ENCODE data around the gene UNC50. TPM values are rescaled to one million over a fixed set of nuclear protein-coding genes. Genes with fewer than 3 reads are reported as not detected.

UNC50 gene
- total RNA-seq, 2 experiments from 2014 or later, result 32.7 to 32.8 TPM

DNA sequence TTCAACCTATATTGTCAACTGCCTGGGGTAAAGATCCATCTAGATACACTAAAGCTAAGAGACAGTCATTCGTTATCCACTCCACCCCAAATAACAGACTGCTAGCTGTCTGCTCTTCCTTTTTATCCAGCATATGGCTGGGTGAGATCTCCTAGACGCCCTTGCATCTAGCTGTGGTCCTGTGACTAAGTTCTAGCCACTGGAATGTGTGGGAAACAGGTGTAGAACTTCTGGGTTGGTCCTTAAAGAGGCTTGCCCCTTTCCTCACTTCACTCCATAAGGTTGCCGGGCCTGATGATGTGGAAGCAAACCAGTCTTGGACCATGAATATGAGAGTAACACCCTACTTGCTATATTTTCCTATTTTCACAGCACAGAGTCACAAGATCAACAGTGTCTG is 3.3 kb upstream of the UNC50 start:
- Mint-ChIP-seq H3K27ac (no peak overlapping the region), H3K4me3 (no peak overlapping the region)
- POLR2A ChIA-PET, result interaction anchor here (0.7 to 1.0 kb wide), 3 partner anchors 9 to 25 kb away, joined by 3 to 4 read pairs (median 3); no protein-coding TSS in a partner anchor

DNA sequence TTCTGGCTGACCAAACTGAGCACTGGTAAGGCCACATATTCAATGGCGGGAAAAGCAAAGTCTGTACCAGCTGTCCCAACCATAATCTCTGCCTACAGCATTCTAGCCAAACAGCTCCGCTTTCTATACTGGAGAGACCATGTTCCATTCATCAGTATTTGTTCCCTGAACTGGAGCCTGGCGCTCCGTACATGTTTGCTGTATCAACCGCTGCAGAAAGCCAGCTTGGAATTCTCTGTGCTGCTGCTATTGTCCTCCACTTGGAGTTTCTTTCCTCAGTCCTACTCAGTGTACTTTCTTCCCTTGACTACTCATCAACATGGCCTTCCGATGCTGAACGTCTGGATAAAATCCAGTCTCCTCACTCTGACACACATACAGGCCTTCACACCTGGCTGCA is 2.0 kb upstream of the UNC50 start:
- ChIA-PET CTCF (no interaction called here), POLR2A (interaction anchor here (1.0 kb wide), 1 partner anchor 10 kb away, joined by 3 read pairs; no protein-coding TSS in a partner anchor)
- Mint-ChIP-seq H3K4me3 (peak overlapping the region; percentile 17), H3K4me1 (peaks cover 56% of the 10 kb centered on the region), H3K36me3 (ENCODE audit: low read depth) (peaks cover 22% of the 10 kb centered on the region), H3K27me3 (no peaks in the 10 kb centered on the region), H3K9me3 (no peaks in the 10 kb centered on the region), H3K27ac (no peak overlapping the region)
- no peak for DNase-seq

More for the DNA sequence above, 3.3 kb upstream of the UNC50 start:
- DNase-seq, result no peak
- Mint-ChIP-seq H3K27me3 (no peaks in the 10 kb centered on the region), H3K4me1 (peaks cover 42% of the 10 kb centered on the region), H3K9me3 (no peaks in the 10 kb centered on the region), H3K36me3 (ENCODE audit: low read depth) (peaks cover 18% of the 10 kb centered on the region)
- CTCF ChIA-PET, result no interaction called here

DNA sequence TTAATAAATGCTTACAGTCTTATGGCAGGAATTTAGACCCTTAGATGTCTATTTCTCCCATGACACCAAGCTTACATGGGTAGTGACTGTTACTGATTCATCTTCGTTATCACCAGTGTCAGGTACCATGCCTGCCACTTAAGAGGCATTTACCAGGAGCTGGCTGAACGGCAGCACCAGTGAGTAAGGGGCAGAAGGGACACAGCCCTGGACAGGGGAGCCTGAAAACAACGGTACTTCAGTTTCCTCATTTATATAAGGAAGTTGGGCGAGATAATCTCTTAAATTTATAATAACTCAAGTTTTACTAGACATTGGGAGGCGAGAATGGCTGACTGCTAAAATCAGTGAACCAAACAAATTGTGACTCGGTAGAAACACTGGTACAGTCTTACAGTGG is 1.3 kb upstream of the UNC50 start:
- Mint-ChIP-seq H3K4me3 (peak overlapping the region; percentile 87), H3K36me3 (ENCODE audit: low read depth) (peaks cover 24% of the 10 kb centered on the region), H3K27ac (peak overlapping the region; percentile 68), H3K4me1 (peaks cover 60% of the 10 kb centered on the region), H3K9me3 (no peaks in the 10 kb centered on the region), H3K27me3 (no peaks in the 10 kb centered on the region)
- ChIA-PET CTCF (interaction anchor here (0.6 kb wide), 1 partner anchor 19 kb away, joined by 3 read pairs; no protein-coding TSS in a partner anchor), POLR2A (interaction anchor here (1.0 to 2.0 kb wide), 5 partner anchors 11 to 165 kb away, joined by 3 to 11 read pairs (median 4); no protein-coding TSS in a partner anchor)
- no peak for DNase-seq

DNA sequence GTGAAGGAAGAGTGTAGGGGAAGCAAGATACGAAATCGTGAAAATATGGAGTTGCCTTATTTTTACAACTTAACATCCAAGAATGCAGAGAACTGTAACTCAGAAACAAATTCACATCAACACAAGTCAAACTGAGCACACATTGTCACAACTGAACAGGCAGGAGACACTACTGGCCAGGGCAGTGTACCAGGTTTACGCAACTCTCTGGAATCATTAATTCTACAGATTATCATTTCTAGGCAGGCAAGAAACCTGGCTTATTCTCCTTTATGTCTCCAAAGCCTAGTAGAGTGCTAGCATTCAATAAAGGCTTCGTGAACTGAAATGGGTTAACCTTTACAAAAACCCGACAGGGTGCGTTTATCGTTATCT is 661 bp upstream of the UNC50 start:
- Mint-ChIP-seq H3K4me1 (peaks cover 60% of the 10 kb centered on the region), H3K36me3 (ENCODE audit: low read depth) (peaks cover 25% of the 10 kb centered on the region), H3K4me3 (peak overlapping the region; percentile 87), H3K27ac (peak overlapping the region; percentile 68), H3K27me3 (no peaks in the 10 kb centered on the region), H3K9me3 (no peaks in the 10 kb centered on the region)
- no peak for DNase-seq
- CTCF ChIA-PET, result interaction anchor here (0.6 to 1.5 kb wide), 2 partner anchors 20 to 161 kb away, joined by 3 read pairs; no protein-coding TSS in a partner anchor
- POLR2A ChIA-PET, result interaction anchor here (1.0 to 2.0 kb wide), 6 partner anchors 10 to 164 kb away, joined by 3 to 11 read pairs (median 4); no protein-coding TSS in a partner anchor

DNA sequence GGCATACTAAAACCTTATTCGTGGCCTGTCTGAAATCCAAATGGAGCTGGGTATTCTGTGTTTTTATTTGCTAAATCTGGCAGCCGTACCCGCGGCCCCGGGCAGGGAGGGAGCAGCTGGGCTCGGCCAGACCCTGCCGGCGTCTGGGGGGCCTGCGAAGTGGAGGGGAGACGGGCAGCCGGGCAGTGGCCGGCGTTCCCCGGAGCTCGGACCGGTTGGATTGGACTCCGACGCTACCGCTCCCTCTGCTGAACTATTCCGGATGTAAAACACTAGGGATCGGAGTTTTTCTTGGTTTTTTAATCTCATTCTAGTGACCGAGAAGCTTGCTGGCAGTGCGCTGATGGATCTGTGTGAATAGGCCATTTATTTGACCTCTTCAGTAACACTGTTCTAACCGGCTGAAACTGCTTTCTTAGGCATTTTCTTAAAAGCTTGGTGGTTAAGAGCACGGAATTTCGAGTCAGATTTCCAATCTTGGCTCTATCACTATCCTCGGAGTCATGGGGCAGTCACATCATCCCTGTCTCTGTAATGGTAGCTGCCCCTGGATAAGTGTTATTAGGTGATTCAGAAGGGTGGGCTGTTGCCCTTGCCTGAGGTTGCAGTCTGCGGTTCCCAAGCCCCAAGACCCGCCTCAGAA is 694 bp downstream of the UNC50 start:
- no peaks in the 10 kb centered on the region for H3K27me3 Mint-ChIP-seq
- H3K4me3 Mint-ChIP-seq, result peak overlapping the region; percentile 87
- ChIA-PET CTCF (interaction anchor here (0.6 to 1.5 kb wide), 10 partner anchors 9 to 228 kb away, joined by 3 to 5 read pairs (median 3); no protein-coding TSS in a partner anchor), POLR2A (interaction anchor here (0.5 to 2.0 kb wide), 16 partner anchors 9 to 547 kb away, joined by 3 to 17 read pairs (median 4); partner anchors contain the start of gene C2orf15)
- peaks cover 66% of the 10 kb centered on the region for H3K4me1 Mint-ChIP-seq
- no peaks in the 10 kb centered on the region for H3K9me3 Mint-ChIP-seq
- H3K36me3 Mint-ChIP-seq (ENCODE audit: low read depth), result peaks cover 34% of the 10 kb centered on the region
- DNase-seq, result no peak
- H3K27ac Mint-ChIP-seq, result peak overlapping the region; percentile 68

DNA sequence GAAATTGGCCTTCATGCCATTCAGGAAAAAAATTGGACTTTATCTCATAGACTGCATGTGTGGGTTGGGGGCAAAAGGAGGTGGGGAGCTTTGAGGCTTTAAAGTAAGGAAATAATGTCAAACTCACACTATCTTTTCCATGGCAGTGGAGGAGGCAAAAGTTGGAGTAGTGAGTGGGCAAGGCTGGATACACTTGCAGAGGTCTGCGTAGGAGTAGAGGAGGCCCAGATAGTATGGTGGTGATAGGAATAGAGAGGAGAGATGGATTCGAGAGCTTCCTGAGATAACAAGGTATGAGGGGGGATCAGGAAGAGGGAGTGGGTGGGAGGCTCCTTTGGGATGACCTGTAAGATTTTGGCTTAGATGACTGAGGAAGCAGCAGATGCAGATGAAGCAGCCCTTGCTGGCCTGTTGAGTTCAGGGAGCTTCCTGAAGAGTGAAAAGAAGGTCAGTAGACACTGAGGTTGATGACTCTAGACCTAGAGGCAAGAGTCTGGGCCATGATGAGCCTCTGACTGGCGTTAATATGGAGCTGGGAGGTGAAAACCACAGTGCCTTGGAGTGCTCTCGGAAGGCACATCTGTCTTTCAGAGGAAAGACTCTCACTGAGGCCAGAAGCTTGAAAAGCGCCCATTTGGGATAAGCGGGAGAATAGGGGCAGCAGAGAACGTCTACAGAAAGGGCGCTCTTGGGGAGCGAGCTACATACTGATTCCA is 5.8 kb downstream of the UNC50 start:
- H3K4me3 Mint-ChIP-seq, result no peak overlapping the region
- H3K27ac Mint-ChIP-seq, result no peak overlapping the region
- ChIA-PET CTCF (no interaction called here), POLR2A (interaction anchor here (0.6 to 1.8 kb wide), 4 partner anchors 10 to 50 kb away, joined by 3 to 4 read pairs (median 3); no protein-coding TSS in a partner anchor)
- no peaks in the 10 kb centered on the region for H3K9me3 Mint-ChIP-seq
- peaks cover 36% of the 10 kb centered on the region for H3K4me1 Mint-ChIP-seq
- no peaks in the 10 kb centered on the region for H3K27me3 Mint-ChIP-seq
- H3K36me3 Mint-ChIP-seq (ENCODE audit: low read depth), result peaks cover 67% of the 10 kb centered on the region
- no peak for DNase-seq

DNA sequence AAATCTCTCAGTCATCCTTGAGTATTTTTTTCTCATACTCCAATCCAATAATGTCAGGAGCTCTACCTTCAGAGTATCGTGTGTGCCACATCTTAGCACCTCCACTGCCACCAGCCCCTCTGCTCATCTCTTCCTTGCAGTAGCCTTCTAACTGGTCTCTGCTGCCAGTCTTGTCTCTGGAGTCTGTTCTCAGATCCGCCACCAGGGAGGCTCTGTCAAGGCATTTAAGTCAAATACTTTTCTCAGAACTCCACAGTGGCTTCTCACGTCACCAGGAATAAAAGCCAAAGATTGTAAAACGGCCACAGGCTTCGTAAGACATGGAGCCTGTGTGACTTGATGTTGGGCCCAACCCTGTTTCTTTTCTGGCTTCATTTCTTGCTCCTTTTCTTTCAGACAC is 7.1 kb downstream of the UNC50 start:
- no peak overlapping the region for H3K27ac Mint-ChIP-seq
- no peak overlapping the region for H3K4me3 Mint-ChIP-seq
- POLR2A ChIA-PET, result no interaction called here
- H3K9me3 Mint-ChIP-seq, result no peaks in the 10 kb centered on the region
- peaks cover 67% of the 10 kb centered on the region for H3K36me3 Mint-ChIP-seq (ENCODE audit: low read depth)
- no peaks in the 10 kb centered on the region for H3K27me3 Mint-ChIP-seq
- CTCF ChIA-PET, result no interaction called here
- peaks cover 30% of the 10 kb centered on the region for H3K4me1 Mint-ChIP-seq
- no peak for DNase-seq

DNA sequence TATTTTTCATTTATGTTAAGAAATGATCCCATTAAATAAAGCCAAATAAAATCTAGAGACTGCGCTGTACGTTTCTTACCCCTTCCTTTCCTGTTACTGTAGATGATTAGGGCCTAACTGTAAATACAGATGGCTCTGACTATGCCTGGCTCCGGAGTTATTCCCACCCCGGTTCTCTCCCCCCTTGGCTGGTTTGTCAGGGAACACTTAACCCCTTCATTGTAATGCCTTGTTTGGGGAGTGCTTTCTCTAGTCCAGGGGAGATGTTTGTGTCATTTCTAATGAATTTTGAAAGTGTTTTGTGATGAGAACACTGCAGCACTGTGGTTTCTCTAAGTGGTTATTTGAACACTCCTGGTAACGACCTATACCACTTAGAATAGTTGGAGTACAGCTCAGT is 8.8 kb downstream of the UNC50 start:
- Mint-ChIP-seq H3K9me3 (no peaks in the 10 kb centered on the region), H3K4me1 (peaks cover 25% of the 10 kb centered on the region), H3K4me3 (no peak overlapping the region), H3K27me3 (no peaks in the 10 kb centered on the region), H3K36me3 (ENCODE audit: low read depth) (peaks cover 62% of the 10 kb centered on the region), H3K27ac (no peak overlapping the region)
- CTCF ChIA-PET, result no interaction called here
- POLR2A ChIA-PET, result interaction anchor here (1.8 kb wide), 1 partner anchor 9 kb away, joined by 11 read pairs; the partner anchor contains the start of genes COA5 and UNC50
- no peak for DNase-seq

DNA sequence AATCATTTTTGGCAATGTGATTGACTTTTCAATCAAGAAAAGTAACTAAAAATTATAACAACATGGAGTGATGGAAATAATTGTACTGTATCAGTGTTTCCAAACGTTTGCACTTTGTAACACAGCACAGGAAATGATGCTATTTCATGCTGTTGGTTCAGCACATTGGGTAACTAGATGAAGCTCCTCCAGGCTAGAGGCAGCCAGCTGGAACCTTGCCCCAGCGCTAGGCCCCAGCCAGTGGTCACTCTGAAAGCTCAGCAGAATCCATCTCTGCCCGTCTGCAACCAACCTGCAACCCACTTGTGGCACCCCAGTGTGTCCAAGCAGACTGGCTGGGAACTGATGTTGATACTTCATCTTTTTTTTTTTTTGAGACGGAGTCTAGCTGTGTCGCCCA is 15.3 kb downstream of the UNC50 start:
- Mint-ChIP-seq H3K4me3 (no peak overlapping the region), H3K4me1 (peaks cover 24% of the 10 kb centered on the region), H3K27ac (no peak overlapping the region), H3K27me3 (no peaks in the 10 kb centered on the region), H3K9me3 (no peaks in the 10 kb centered on the region), H3K36me3 (ENCODE audit: low read depth) (peaks cover 42% of the 10 kb centered on the region)
- no peak for DNase-seq
- POLR2A ChIA-PET, result no interaction called here
- CTCF ChIA-PET, result interaction anchor here (0.9 kb wide), 1 partner anchor 26 kb away, joined by 3 read pairs; no protein-coding TSS in a partner anchor

DNA sequence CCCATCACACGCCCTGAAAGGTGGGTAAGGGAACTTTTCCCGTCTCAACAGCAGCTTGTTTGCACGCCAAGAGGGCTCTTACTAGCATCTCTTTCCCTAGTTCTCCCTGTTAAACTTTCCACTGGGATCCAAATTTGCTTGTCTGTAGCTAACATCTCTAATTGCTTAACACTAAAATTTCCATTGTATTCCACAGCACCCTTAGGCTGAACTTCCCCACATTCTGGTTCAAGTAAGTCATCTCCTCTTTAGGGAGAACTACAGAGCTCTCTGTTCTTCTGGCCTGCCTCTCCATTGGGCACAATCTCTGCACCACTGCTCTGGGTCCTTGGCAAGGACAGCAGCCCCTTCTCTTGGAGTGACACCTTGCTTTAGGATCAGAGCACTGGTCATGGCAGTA is 24.0 kb downstream of the UNC50 start:
- peaks cover 58% of the 10 kb centered on the region for H3K36me3 Mint-ChIP-seq (ENCODE audit: low read depth)
- no peak for DNase-seq
- ChIA-PET POLR2A (interaction anchor here (2.2 kb wide), 1 partner anchor 24 kb away, joined by 10 read pairs; the partner anchor contains the start of genes COA5 and UNC50), CTCF (interaction anchor here (1.1 kb wide), 1 partner anchor 14 kb away, joined by 3 read pairs; no protein-coding TSS in a partner anchor)
- H3K4me1 Mint-ChIP-seq, result peaks cover 25% of the 10 kb centered on the region
- no peak overlapping the region for H3K4me3 Mint-ChIP-seq
- no peaks in the 10 kb centered on the region for H3K27me3 Mint-ChIP-seq
- no peaks in the 10 kb centered on the region for H3K9me3 Mint-ChIP-seq
- no peak overlapping the region for H3K27ac Mint-ChIP-seq

DNA sequence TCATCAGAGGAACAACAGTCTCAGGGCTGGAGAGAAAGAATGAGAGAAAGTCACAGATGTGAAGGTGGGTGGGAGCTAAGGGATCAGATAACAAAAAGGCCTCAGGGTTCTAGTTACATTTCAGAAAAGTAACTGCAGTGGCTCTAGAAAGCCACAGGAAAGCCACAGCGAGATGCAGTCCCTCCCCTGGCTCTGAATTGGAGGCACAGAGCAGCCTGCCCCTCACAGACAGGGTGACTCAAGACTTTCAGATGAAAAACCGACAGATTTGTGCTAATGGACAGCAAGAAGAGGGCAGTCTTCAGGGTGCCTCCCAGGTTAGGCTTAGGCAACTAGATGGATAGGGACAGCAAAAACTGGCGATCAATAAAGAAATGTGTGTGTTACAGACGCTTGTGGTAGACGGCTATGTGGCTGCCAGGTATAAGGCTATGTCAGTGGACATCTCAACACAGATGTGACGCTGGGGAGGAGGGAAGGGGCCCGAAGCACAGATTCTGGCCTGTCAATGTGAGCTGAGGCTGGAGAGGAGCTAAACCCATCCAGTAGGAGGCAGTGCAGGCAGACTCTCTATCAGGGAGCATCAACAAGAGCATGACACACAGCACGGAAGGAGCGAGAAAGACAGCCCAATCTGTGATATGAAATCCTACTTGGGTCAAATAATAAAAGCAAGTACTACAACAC is 26.2 kb downstream of the UNC50 start:
- peak overlapping the region; percentile 19 for H3K4me3 Mint-ChIP-seq
- H3K9me3 Mint-ChIP-seq, result no peaks in the 10 kb centered on the region
- peak overlapping the region; percentile 86 for H3K27ac Mint-ChIP-seq
- ChIA-PET CTCF (interaction anchor here (1.0 to 2.2 kb wide), 9 partner anchors 9 to 450 kb away, joined by 3 to 9 read pairs (median 3); no protein-coding TSS in a partner anchor), POLR2A (interaction anchor here (0.5 to 3.7 kb wide), 8 partner anchors 22 to 203 kb away, joined by 3 to 17 read pairs (median 4); partner anchors contain the start of genes COA5 and UNC50)
- no peaks in the 10 kb centered on the region for H3K27me3 Mint-ChIP-seq
- peak; percentile 58 for DNase-seq
- H3K4me1 Mint-ChIP-seq, result peaks cover 38% of the 10 kb centered on the region
- peaks cover 59% of the 10 kb centered on the region for H3K36me3 Mint-ChIP-seq (ENCODE audit: low read depth)

DNA sequence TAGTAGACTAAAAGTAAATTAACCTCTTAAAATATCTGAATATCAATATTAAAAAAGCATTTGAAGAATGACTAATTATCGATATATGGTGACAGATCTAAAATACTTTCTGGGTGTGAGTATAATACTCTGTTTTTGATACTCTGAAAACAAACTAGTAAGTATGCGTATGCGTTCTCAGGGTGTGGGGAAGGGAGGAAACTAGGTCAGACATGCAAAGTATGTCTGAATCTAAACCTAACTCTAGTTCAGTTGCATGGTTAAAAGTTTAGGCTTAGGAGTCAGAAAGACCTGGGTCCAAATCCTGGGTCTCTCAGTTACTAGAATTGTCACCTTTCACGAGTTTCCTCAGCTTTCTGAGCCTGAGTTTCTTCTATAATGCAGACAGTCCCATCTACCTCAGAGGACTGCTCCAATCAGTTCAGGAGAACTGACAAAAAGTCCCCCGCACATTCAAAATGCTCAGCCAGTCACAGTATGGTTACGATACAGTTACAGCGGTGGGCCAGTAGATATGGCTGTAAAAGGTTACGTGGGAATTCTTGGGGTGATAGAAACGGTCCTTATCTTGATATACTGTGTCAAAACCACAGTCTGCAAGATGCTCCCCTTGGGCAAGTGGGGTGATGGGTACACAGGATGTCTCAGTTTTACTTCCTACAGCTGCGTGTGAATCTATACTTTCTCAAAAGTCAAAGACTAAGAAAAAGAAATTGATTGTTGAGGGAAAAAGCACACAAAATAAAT is 29.2 kb downstream of the UNC50 start:
- CTCF ChIA-PET, result interaction anchor here (1.6 kb wide), 1 partner anchor 12 kb away, joined by 6 read pairs; no protein-coding TSS in a partner anchor
- POLR2A ChIA-PET, result interaction anchor here (1.0 to 3.7 kb wide), 4 partner anchors 12 to 134 kb away, joined by 3 to 17 read pairs (median 4); partner anchors contain the start of genes COA5 and UNC50
- Mint-ChIP-seq H3K36me3 (ENCODE audit: low read depth) (peaks cover 61% of the 10 kb centered on the region), H3K4me3 (peak overlapping the region; percentile 61), H3K9me3 (no peaks in the 10 kb centered on the region), H3K27me3 (no peaks in the 10 kb centered on the region), H3K4me1 (peaks cover 38% of the 10 kb centered on the region), H3K27ac (peak overlapping the region; percentile 87)
- DNase-seq, result peak; percentile 60

Measured in activated CD4-positive, alpha-beta memory T cell treated with anti-CD3 and anti-CD28 coated beads, Interleukin-2, amount 10 ng/mL, durations not matched to agents 7 days and 5 days (primary cell).